PFSK-1 (cell line): ENCODE data around the gene DAPP1.

Experiments used
- FOXP2 ChIP-seq: optimal IDR thresholded peaks from 2 replicates; pipeline ENCODE3; 2011; ENCODE audit warnings: borderline replicate concordance, control low read depth, inconsistent platforms; ENCODE audit not compliant: insufficient read depth; ENCODE audit errors: extremely low read length, extremely low read depth
- POLR2AphosphoS5 ChIP-seq: IDR thresholded peaks from 2 replicates; pipeline ENCODE4 v1.6.1; 2012; ENCODE audit warnings: low read depth, mild to moderate bottlenecking, control low read depth, low read length, moderate library complexity
- SIN3A ChIP-seq: IDR thresholded peaks from 2 replicates; pipeline ENCODE4 v1.6.1; 2012; ENCODE audit warnings: mild to moderate bottlenecking, low read length, moderate library complexity, borderline replicate concordance; ENCODE audit not compliant: insufficient read depth
- TAF1 ChIP-seq: IDR thresholded peaks from 2 replicates; pipeline ENCODE4 v1.6.1; 2012; ENCODE audit warnings: low read length, control low read depth, borderline replicate concordance; ENCODE audit not compliant: insufficient read depth

- no peak for TF ChIP-seq POLR2AphosphoS5
- TF ChIP-seq FOXP2: no peak
- TF ChIP-seq SIN3A: no peak
- TF ChIP-seq TAF1: no peak
Observed at GRCh38 chr4:99894998-99895397, 78.4 kb downstream of the DAPP1 start.
